ENCODE results near the gene GDF11. TPM values are rescaled to one million over a fixed set of nuclear protein-coding genes. Genes with fewer than 3 reads are reported as not detected.
A peak's percentile ranks its signal among the peaks of the same experiment; 100 is the strongest.

Gene GDF11
- total RNA-seq, 8 experiments from 2014 or later = 3.6 to 35.9 (median 9.1) TPM

DNA sequence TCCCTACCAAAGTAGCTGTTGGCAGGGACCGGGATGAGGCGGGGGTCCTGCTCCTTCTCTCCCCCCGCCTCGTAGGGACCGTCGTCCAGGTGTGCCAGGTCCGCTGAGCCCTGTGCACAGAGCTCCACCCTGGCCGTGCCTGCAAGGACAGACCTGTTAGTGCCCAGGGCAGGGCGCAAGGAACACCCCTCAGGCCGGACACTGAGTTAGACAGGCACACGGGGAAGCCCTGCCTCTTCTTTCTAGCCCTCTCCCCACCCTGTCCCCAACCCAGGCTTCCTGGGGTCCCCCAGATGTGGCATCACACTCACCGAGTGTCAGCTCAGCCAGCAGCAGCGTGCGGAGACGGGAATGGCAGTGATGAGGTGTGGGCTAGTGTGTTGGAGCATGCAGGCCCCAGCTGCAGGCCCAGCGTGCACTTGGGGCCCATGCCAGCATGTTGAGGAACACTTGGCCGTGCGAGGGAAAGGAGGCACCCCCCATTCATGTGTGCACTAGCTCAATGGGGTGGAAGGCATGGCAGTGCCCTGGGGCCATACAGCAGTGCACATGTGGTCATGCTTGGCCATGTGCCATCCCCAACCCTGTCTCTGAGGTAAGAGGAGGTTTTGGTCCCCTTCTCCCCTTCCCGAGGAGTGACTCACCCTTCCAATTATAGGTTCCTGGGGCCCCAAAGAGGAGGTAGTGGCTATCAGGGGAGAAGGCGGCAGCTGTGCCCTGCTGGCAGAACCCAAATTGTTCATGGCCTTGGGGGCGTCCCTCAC lies 42.5 kb upstream of the GDF11 start:
- Histone ChIP-seq H3K4me3 (no peak overlapping the region), H3K4me1 (replicated peaks in 1 of 2) (peaks cover 0 to 3% of the 10 kb centered on the region in 2 donors), H3K27ac (no peak overlapping the region)
- 50 to 88% (median 82%) methylated on average over 1 to 6 of the region's 21 CpGs; no CpG with 5 or more reads in 7 of the 10 experiments for WGBS, 10 experiments
- ATAC-seq (replicated peaks in 6 of 8) = peak in 2 of 8 experiments; percentile 50 to 52
- in situ Hi-C loops (cut with MboI; ENCODE audit: low pct_unique_long_range_greater_than_20kb in 2 of 9, low sequenced_read_pairs in 9 of 9, unreplicated experiment in 9 of 9) = no loop called here

DNA sequence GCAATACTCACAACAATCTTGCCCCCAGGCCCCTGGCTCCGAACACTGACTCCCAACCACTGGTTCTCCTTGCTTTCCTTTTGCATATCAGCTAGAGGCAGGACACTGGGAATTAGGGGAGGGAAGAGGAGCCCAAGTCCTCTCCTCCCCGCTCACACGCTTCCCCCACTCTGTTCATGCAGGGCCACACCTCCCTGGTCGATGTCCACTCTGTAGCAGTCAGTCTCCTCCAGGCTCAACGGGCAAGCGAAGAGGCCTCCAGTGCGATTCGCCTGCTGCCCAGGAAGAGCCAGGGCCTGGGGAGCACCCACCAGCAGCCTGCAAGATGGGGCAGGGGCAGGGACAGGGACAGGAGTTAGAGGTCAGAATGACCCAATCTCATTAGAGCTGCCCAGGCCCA lies 40.1 kb upstream of the GDF11 start:
- Histone ChIP-seq H3K4me3 (no peak overlapping the region), H3K27ac (no peak overlapping the region), H3K4me1 (replicated peaks in 1 of 2) (peaks cover 13 to 14% of the 10 kb centered on the region in 2 donors)
- in situ Hi-C loops (cut with MboI; ENCODE audit: low pct_unique_long_range_greater_than_20kb in 2 of 9, low sequenced_read_pairs in 9 of 9, unreplicated experiment in 9 of 9) = no loop called here
- WGBS, 10 experiments = 80 to 100% (median 100%) methylated on average over 1 to 3 of the region's 8 CpGs; no CpG with 5 or more reads in 7 of the 10 experiments
- no peak for ATAC-seq (replicated peaks in 6 of 8)

DNA sequence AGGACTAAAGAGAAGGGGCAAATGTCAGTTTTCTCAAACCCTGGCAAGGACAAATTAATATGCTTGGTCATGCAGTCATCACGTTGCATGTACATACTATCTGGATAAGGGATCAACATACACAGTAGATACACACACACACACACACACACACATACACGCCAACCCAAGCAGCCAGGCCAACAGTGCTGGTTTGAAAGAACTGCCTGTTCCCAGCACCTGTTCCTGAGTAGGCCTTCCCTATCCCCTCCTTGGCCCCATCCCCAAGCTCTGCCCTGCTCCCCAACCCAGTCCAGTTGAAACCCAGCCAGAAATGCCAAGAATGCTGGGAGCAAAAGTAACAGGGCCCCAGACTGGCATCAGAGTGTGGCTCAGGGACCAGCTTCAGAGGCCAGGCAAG lies 39.6 kb upstream of the GDF11 start:
- no peak for ATAC-seq (replicated peaks in 6 of 8)
- 100% methylated on average over 1 of the region's 2 CpGs; no CpG with 5 or more reads in 9 of the 10 experiments for WGBS, 10 experiments
- H3K4me3 ChIP-seq = no peak overlapping the region
- in situ Hi-C loops (cut with MboI; ENCODE audit: low pct_unique_long_range_greater_than_20kb in 2 of 9, low sequenced_read_pairs in 9 of 9, unreplicated experiment in 9 of 9) = no loop called here
- H3K4me1 ChIP-seq (replicated peaks in 1 of 2) = peaks cover 13 to 14% of the 10 kb centered on the region in 2 donors
- no peak overlapping the region for H3K27ac ChIP-seq

DNA sequence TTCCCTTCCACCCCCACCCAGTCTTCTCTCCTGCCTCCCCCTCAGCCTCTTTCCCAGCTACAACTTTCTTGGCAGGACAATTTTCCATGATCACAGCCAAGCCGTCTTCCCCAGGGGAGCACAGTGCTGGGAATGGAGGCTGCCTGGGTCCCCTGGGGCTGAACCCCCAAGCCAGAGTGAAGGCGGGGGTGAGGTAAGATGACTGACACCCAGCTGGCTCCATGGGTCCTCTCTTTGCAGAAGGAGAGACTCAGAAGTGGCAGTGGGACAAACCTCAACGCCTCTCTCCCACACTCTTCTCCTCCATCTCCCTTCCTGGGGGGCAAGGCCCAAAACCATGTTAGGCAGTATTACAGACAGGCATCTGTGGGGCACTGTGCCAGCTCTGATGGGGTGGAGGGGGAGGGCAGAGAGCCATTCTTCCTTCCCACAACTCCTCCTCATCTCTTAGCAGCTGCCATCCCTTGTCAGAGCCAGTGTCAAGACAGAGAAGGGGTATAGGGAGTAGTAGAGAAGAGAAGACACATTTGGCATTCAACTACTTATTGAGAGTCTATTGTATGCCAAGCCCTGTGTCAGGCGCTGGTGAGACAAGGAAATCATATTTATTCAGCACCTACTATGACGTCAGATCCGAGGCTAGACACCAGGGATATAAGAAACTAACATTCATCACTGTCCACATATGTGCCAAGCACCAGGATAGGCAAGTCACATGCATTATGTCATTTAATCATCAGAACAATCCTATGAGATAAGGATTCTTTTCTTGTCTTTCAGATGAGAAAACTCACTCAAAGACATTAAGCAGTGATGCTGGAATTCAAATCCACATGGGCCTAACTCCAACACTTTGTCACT lies 38.8 kb upstream of the GDF11 start:
- Histone ChIP-seq H3K4me1 (replicated peaks in 1 of 2) (peaks cover 13 to 14% of the 10 kb centered on the region in 2 donors), H3K4me3 (peak overlapping the region in 1 of 5 donors; percentile 3), H3K27ac (no peak overlapping the region)
- 63 to 98% (median 71%) methylated on average over 2 to 4 of the region's 6 CpGs; no CpG with 5 or more reads in 6 of the 10 experiments for WGBS, 10 experiments
- ATAC-seq (replicated peaks in 6 of 8) = no peak
- in situ Hi-C loops (cut with MboI; ENCODE audit: low pct_unique_long_range_greater_than_20kb in 2 of 9, low sequenced_read_pairs in 9 of 9, unreplicated experiment in 9 of 9) = no loop called here

DNA sequence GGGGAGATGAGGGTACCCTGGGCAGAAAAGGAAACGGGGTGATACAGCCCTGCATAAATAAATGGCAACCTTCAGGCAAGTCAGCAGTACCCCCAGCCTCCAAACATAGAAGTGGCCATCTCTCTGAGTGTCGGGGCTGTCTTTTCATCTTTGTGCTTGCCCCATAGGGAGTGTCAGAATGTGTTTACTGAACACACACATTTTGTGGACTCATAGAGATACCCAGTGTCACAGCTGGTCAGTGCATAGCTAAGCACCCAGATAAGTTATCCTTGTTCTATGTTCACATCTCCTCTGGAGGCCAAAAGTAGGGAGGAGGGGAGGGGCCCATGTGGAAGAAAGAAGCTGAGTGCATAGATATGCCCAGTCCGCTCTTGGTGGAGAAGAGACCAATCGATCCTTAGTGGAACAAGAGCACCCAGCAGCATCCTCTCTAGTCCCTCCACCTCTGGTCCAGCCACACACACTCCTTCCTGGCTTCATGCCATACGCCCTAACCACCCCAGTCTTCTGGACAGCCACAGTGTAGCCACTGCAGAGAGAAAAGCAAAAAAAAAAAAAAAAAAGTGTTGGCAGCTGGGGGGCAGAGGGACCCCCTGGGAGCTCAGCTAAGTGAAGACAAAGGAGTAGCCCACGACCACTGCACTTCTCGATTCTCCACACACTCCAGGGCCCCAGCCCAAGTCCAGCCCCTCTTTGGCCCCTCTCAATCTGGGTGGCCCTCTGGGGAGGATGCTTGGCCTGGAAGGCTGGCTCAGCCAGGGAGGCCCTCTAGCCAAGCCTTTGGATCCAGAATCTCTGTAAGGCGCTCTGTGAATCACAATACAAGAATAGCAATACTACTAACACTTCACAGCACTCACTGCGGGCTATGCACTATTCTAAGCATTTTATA lies 37.9 kb upstream of the GDF11 start:
- Histone ChIP-seq H3K27ac (no peak overlapping the region), H3K4me1 (replicated peaks in 1 of 2) (peaks cover 13 to 14% of the 10 kb centered on the region in 2 donors), H3K4me3 (peak overlapping the region in 1 of 5 donors; percentile 3)
- no peak for ATAC-seq (replicated peaks in 6 of 8)
- WGBS, 10 experiments = 64 to 100% (median 75%) methylated on average over 2 to 7 of the region's 9 CpGs; no CpG with 5 or more reads in 1 of the 10 experiments
- in situ Hi-C loops (cut with MboI; ENCODE audit: low pct_unique_long_range_greater_than_20kb in 2 of 9, low sequenced_read_pairs in 9 of 9, unreplicated experiment in 9 of 9) = no loop called here

DNA sequence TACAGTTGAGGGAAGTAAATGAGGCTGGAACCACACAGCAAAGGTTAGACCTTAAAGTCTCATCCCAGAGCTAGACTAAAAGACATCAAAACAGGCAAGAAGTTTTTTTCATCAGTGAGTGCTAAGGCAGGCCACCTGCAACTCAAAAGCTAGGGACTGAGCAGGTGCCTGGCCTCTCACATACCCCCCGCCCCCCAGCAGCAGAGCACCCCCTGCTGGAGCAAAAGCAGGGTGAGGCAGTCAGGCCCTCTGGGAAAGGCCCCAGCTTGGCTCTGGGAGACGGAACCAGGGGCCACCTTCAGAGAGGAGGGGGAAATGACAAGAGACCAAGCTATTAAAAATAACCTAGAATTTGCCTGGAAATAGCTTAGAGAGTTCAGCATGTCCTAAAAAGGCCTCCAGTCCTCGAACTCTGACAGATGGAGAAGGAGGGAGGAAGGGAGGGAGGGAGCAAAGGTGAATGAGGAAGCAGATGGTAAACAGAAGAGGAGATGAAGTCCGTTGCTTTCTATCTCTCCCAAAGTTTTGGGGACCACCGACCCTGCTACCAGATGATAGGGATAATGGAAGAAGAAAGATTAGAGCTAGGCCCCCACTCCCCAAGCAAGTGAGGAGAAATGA lies 37.0 kb upstream of the GDF11 start:
- H3K4me3 ChIP-seq = peak overlapping the region in 3 of 5 donors; percentile 58 to 82 (median 65)
- peaks cover 13 to 14% of the 10 kb centered on the region in 2 donors for H3K4me1 ChIP-seq (replicated peaks in 1 of 2)
- in situ Hi-C loops (cut with MboI; ENCODE audit: low pct_unique_long_range_greater_than_20kb in 2 of 9, low sequenced_read_pairs in 9 of 9, unreplicated experiment in 9 of 9) = no loop called here
- 17 to 67% (median 45%) methylated on average over 1 to 4 of the region's 5 CpGs; no CpG with 5 or more reads in 4 of the 10 experiments for WGBS, 10 experiments
- no peak for ATAC-seq (replicated peaks in 6 of 8)
- H3K27ac ChIP-seq = no peak overlapping the region

DNA sequence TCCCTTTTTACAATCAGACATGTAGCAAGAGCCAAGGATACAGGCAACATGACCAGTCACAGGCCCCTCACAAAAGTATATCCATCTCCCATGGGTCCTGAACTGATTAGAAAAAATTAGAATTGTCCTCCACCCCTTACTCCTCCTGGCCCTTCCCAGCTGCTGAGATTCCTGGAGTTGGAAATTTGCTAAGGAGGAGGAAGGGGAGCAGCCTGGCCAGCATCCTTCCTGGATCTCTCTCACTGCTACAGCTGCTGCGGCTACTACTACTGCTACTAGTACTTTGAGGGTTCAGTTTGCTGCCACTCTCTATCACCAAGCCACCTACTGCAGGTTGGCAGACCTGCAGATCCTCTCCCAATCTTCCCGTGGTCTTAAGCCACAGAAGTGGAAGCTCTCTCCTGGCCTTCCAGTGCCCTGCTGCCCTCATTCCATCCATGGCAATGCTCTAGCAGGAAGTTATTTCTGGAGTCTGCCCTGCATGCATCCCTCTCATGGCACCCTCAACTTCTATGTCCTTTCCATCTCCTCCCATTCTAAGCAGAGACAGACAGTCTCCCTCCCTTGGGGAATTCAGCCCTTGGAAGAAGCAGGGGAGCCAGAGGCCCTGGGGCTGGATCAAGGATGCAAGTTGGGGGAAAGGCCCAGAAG lies 36.2 kb upstream of the GDF11 start:
- Histone ChIP-seq H3K4me1 (replicated peaks in 1 of 2) (peaks cover 13 to 14% of the 10 kb centered on the region in 2 donors), H3K4me3 (peak overlapping the region; percentile 49 to 82 (median 58)), H3K27ac (no peak overlapping the region)
- WGBS, 10 experiments = 29 to 100% (median 53%) methylated on average over 1 to 2 of the region's 2 CpGs; no CpG with 5 or more reads in 6 of the 10 experiments
- in situ Hi-C loops (cut with MboI; ENCODE audit: low pct_unique_long_range_greater_than_20kb in 2 of 9, low sequenced_read_pairs in 9 of 9, unreplicated experiment in 9 of 9) = no loop called here
- no peak for ATAC-seq (replicated peaks in 6 of 8)

DNA sequence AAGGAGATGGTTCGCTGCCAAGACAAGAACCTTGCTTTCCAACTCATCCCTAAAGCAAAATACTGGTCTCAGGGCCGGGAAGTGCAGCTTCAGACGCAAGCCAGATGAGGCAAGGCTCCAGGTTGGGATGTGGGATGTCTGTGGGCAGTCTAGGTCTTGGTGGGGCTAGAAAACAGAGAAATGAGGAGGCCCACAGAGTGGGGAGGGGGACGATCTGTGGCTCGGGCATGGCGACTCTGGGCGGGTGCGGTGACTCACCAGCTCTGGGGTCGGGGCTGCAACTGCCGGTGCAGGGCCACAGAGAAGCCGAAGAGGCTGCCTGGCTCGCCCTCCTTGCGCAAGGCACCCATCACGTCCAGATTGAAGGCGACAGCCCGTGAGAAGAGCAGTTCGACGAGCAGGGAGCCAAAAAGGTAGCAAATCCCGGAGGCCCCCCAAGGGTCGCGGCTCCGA lies 35.7 kb upstream of the GDF11 start:
- Histone ChIP-seq H3K4me1 (replicated peaks in 1 of 2) (peaks cover 13 to 14% of the 10 kb centered on the region in 2 donors), H3K4me3 (peak overlapping the region; percentile 49 to 82 (median 58)), H3K27ac (no peak overlapping the region)
- peak; percentile 43 to 76 (median 68) for ATAC-seq (replicated peaks in 6 of 8)
- in situ Hi-C loops (cut with MboI; ENCODE audit: low pct_unique_long_range_greater_than_20kb in 2 of 9, low sequenced_read_pairs in 9 of 9, unreplicated experiment in 9 of 9) = no loop called here
- 0 to 20% (median 12%) methylated on average over 1 to 11 of the region's 22 CpGs; no CpG with 5 or more reads in 6 of the 10 experiments for WGBS, 10 experiments

DNA sequence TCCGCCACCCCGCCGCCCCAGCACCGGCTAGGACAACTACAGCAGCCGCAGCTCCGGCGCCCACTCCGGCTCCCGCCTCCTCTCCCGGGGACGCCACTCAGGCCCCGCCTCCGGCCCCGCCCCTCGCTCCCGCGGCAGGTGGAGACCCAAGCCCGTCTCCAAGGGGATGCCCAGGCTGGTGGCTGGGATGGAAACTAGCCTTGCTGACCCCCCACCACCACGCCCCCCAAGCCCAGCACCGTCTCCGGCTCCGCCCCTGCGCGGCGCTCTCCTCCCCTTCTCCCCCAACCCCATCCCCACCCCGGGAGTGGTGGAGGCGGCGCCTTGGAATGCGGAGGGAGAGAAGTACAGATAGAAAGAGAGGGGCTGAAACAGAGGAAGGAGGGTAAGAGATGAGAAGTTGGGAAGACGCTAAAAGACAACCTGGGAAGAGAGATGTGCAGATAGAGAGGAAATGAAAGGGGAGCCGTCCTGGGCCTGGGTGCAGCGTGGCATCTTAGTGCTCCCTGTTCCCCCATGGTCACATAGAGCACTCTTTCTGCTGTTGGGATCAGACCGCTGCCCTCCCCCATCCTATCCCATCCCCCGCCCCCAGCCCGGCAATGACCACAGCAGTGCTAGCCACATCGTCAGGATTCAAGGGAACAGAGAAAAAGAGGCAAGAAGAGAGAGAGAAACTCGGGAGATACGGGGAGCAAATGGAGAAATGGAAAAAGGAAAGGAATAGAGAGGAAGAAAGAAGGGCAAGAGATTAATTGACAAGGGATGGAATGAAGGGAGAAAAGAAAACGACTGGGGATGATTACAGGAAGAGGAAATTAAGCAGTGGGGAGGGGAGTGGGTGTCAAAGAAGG lies 34.9 kb upstream of the GDF11 start, which contains the start of gene ITGA7:
TSS of gene ITGA7 (minus strand) at position 64 of the 854 bp plus-strand sequence. CDS start 222 bp downstream, outside the sequence.
- in situ Hi-C loops (cut with MboI; ENCODE audit: low pct_unique_long_range_greater_than_20kb in 2 of 9, low sequenced_read_pairs in 9 of 9, unreplicated experiment in 9 of 9) = no loop called here
- Histone ChIP-seq H3K4me3 (peak within 1 kb of the TSS; percentile 49 to 82 (median 58)), H3K4me1 (replicated peaks in 1 of 2) (peaks cover 13 to 14% of the 10 kb centered on the region in 2 donors), H3K27ac (no peak within 1 kb of the TSS)
- WGBS, 10 experiments = 0 to 20% (median 2%) methylated on average over 1 to 8 of the region's 39 CpGs
- peak; percentile 76 to 96 (median 94) for ATAC-seq (replicated peaks in 6 of 8)

DNA sequence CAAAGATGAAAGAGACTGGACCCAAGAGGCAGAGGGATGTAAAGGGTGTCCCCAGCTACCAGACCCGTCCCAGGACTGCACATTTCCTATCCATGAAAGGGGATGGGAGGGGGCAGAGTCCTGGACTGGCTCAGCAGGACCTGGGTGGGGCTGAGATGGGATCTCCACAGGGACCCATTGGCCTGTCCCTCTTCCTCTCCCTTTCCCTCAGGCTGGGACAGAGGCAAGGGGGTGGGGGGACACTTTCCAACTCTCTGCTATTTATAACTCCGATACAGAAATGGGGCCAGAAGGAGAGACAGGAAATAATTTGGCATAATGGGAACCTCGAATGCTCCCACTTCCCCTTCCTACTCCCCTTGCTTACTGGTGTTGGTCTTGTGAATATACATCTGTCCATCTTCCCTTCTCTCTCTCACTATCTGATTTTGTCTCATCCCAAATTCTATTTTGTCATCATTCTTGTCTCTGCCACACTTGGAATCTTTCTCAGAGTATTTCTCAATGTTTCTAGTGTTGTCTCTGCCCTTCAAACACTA lies 34.2 kb upstream of the GDF11 start:
- ATAC-seq (replicated peaks in 6 of 8) = no peak
- no peak overlapping the region for H3K27ac ChIP-seq
- H3K4me3 ChIP-seq = peak overlapping the region in 3 of 5 donors; percentile 49 to 65 (median 58)
- in situ Hi-C loops (cut with MboI; ENCODE audit: low pct_unique_long_range_greater_than_20kb in 2 of 9, low sequenced_read_pairs in 9 of 9, unreplicated experiment in 9 of 9) = no loop called here
- WGBS, 10 experiments = 0 to 30% (median 15%) methylated on average over 1 to 3 of the region's 3 CpGs; no CpG with 5 or more reads in 2 of the 10 experiments
- peaks cover 13 to 14% of the 10 kb centered on the region in 2 donors for H3K4me1 ChIP-seq (replicated peaks in 1 of 2)
